Astrocyte (in vitro differentiated cells and primary cell): ENCODE measurements around the gene DUOXA1. TPM values are rescaled to one million over a fixed set of nuclear protein-coding genes. Genes with fewer than 3 reads are reported as not detected.
A peak's percentile ranks its signal among the peaks of the same experiment; 100 is the strongest.

Experiments used
- DNase-seq: peaks from one replicate; pipeline ENCODE4 v3.0.0-alpha.2; 2010; ENCODE audit warnings: low read depth
- FAIRE-seq: peaks from 2 replicates; lab custom pipeline; 2011; peaks lifted over from hg19 to GRCh38; lab: Jason Lieb, UNC
- H2AFZ ChIP-seq: 2 replicates; pipeline ENCODE4 v1.6.0; 2012; ENCODE audit warnings: low read depth, low read length, inconsistent platforms
- H3K27ac ChIP-seq: 2 replicates; pipeline ENCODE4 v1.5.1; 2011; ENCODE audit warnings: low read depth, low read length, inconsistent platforms
- H3K27me3 ChIP-seq: 2 replicates; pipeline ENCODE4 v1.6.0; 2011; ENCODE audit warnings: low read length, inconsistent platforms; ENCODE audit not compliant: insufficient read depth
- H3K36me3 ChIP-seq: 2 replicates; pipeline ENCODE4 v1.5.1; 2011; ENCODE audit warnings: low read length, inconsistent platforms; ENCODE audit not compliant: insufficient read depth
- H3K4me1 ChIP-seq: 2 replicates; pipeline ENCODE4 v1.5.1; 2011; ENCODE audit warnings: low read length, inconsistent platforms; ENCODE audit not compliant: insufficient read depth
- H3K4me2 ChIP-seq: 2 replicates; pipeline ENCODE4 v1.6.0; 2012; ENCODE audit warnings: low read length, inconsistent platforms
- H3K4me3 ChIP-seq: 2 replicates; pipeline ENCODE4 v1.5.1; 2011; ENCODE audit warnings: low read depth, mild to moderate bottlenecking, low read length, inconsistent platforms; ENCODE audit not compliant: insufficient read depth
- H3K79me2 ChIP-seq: 2 replicates; pipeline ENCODE4 v1.6.0; 2012; ENCODE audit warnings: mild to moderate bottlenecking, low read length, inconsistent platforms; ENCODE audit not compliant: insufficient read depth
- H3K9ac ChIP-seq: 2 replicates; pipeline ENCODE4 v1.6.0; 2012; ENCODE audit warnings: mild to moderate bottlenecking, low read length, inconsistent platforms
- H3K9me3 ChIP-seq: 2 replicates; pipeline ENCODE4 v1.5.1; 2012; ENCODE audit warnings: low read depth, mild to moderate bottlenecking, low read length, inconsistent platforms; ENCODE audit not compliant: insufficient read depth
- H4K20me1 ChIP-seq: 2 replicates; pipeline ENCODE4 v1.6.0; 2012; ENCODE audit warnings: low read length, inconsistent platforms; ENCODE audit not compliant: insufficient read depth
- H3K27ac Mint-ChIP-seq: one replicate; pipeline ENCODE4 v1.8.0; 2021; ENCODE audit warnings: mild to moderate bottlenecking, mixed read lengths; ENCODE audit not compliant: unreplicated experiment
- H3K27me3 Mint-ChIP-seq: one replicate; pipeline ENCODE4 v1.8.0; 2021; ENCODE audit warnings: low read depth, mixed read lengths; ENCODE audit not compliant: unreplicated experiment
- H3K36me3 Mint-ChIP-seq: one replicate; pipeline ENCODE4 v1.8.0; 2021; ENCODE audit warnings: low read depth, mixed read lengths; ENCODE audit not compliant: unreplicated experiment
- H3K4me1 Mint-ChIP-seq: one replicate; pipeline ENCODE4 v1.8.0; 2021; ENCODE audit warnings: low read depth, mixed read lengths; ENCODE audit not compliant: unreplicated experiment
- H3K4me3 Mint-ChIP-seq: one replicate; pipeline ENCODE4 v1.8.0; 2021; ENCODE audit warnings: mild to moderate bottlenecking, moderate library complexity, mixed read lengths; ENCODE audit not compliant: unreplicated experiment
- H3K9me3 Mint-ChIP-seq: one replicate; pipeline ENCODE4 v1.8.0; 2021; ENCODE audit warnings: mild to moderate bottlenecking, mixed read lengths; ENCODE audit not compliant: unreplicated experiment
- CTCF ChIP-seq: IDR thresholded peaks from 2 replicates; pipeline ENCODE4 v1.5.1; 2011; ENCODE audit warnings: low read depth, mild to moderate bottlenecking, inconsistent platforms, low read length, moderate library complexity; ENCODE audit not compliant: insufficient read depth
- EZH2 ChIP-seq: IDR thresholded peaks from 2 replicates; pipeline ENCODE4 v1.6.1; 2012; ENCODE audit warnings: mild to moderate bottlenecking, low read length, inconsistent platforms; ENCODE audit not compliant: insufficient read depth
- total RNA-seq: library from RNA; stranded (reverse); gene quantifications from 2 replicates; pipeline ENCODE4 v1.2.1, GENCODE V29; 2021

DUOXA1 gene
- total RNA-seq, 1 donor from 2014 or later = 0.66 TPM

GRCh38 chr15:45166834-45167630, 37.4 kb upstream of the DUOXA1 start:
- Histone ChIP-seq H3K27me3 (no peaks in the 10 kb centered on the region), H4K20me1 (no peaks in the 10 kb centered on the region), H3K9ac (peak overlapping the region; percentile 98), H3K79me2 (no peaks in the 10 kb centered on the region), H3K4me1 (peaks cover 19% of the 10 kb centered on the region), H3K4me3 (peak overlapping the region; percentile 75), H3K36me3 (no peaks in the 10 kb centered on the region), H3K27ac (peak overlapping the region; percentile 85), H2AFZ (peak overlapping the region; percentile 83), H3K9me3 (no peaks in the 10 kb centered on the region), H3K4me2 (peak overlapping the region; percentile 95)
- peaks cover 3% of the 10 kb centered on the region for H3K36me3 Mint-ChIP-seq
- H3K4me3 Mint-ChIP-seq = peak overlapping the region; percentile 40
- DNase-seq (peak; percentile 69), FAIRE-seq (no peak)
- H3K4me1 Mint-ChIP-seq = peaks cover 11% of the 10 kb centered on the region
- TF ChIP-seq CTCF (peak; percentile 39), EZH2 (no peak)
- no peak overlapping the region for H3K27ac Mint-ChIP-seq
- H3K9me3 Mint-ChIP-seq = no peaks in the 10 kb centered on the region
- no peaks in the 10 kb centered on the region for H3K27me3 Mint-ChIP-seq

GRCh38 chr15:45165536-45165935, 35.9 kb upstream of the DUOXA1 start:
- no peak overlapping the region for H3K9ac ChIP-seq
- H3K79me2 ChIP-seq = no peaks in the 10 kb centered on the region
- no peaks in the 10 kb centered on the region for H3K36me3 ChIP-seq
- Mint-ChIP-seq H3K36me3 (no peaks in the 10 kb centered on the region), H3K27me3 (no peaks in the 10 kb centered on the region), H3K4me3 (peak overlapping the region; percentile 76), H3K4me1 (peaks cover 11% of the 10 kb centered on the region), H3K27ac (peak overlapping the region; percentile 90), H3K9me3 (no peaks in the 10 kb centered on the region)
- H4K20me1 ChIP-seq = no peaks in the 10 kb centered on the region
- H3K4me2 ChIP-seq = no peak overlapping the region
- no peaks in the 10 kb centered on the region for H3K27me3 ChIP-seq
- H3K4me3 ChIP-seq = no peak overlapping the region
- no peak overlapping the region for H3K27ac ChIP-seq
- H3K4me1 ChIP-seq = peaks cover 19% of the 10 kb centered on the region
- no peak for FAIRE-seq
- no peak for DNase-seq
- no peak overlapping the region for H2AFZ ChIP-seq
- no peaks in the 10 kb centered on the region for H3K9me3 ChIP-seq
- TF ChIP-seq EZH2 = no peak
- no peak for TF ChIP-seq CTCF

- Histone ChIP-seq H3K9me3 (no peaks in the 10 kb centered on the region), H3K27ac (no peak overlapping the region), H3K36me3 (no peaks in the 10 kb centered on the region), H3K9ac (no peak overlapping the region), H3K4me3 (no peak overlapping the region), H3K4me2 (no peak overlapping the region), H2AFZ (no peak overlapping the region), H3K27me3 (no peaks in the 10 kb centered on the region), H3K79me2 (no peaks in the 10 kb centered on the region), H3K4me1 (peaks cover 19% of the 10 kb centered on the region), H4K20me1 (no peaks in the 10 kb centered on the region)
- no peaks in the 10 kb centered on the region for H3K9me3 Mint-ChIP-seq
- no peaks in the 10 kb centered on the region for H3K36me3 Mint-ChIP-seq
- H3K27me3 Mint-ChIP-seq = no peaks in the 10 kb centered on the region
- no peak for FAIRE-seq
- H3K27ac Mint-ChIP-seq = peak overlapping the region; percentile 90
- H3K4me1 Mint-ChIP-seq = peaks cover 11% of the 10 kb centered on the region
- no peak overlapping the region for H3K4me3 Mint-ChIP-seq
- TF ChIP-seq CTCF (no peak), EZH2 (no peak)
- DNase-seq = no peak
These were observed 35.2 kb upstream of the DUOXA1 start for GRCh38 chr15:45164914-45165313.
